H1 (cell line): ENCODE results near the gene DNAH8. TPM values are rescaled to one million over a fixed set of nuclear protein-coding genes. Genes with fewer than 3 reads are reported as not detected.

Source experiments
- CTCF ChIA-PET: fragments of 300-600 bp; sonication (Branson Sonifier 250); formaldehyde crosslinking; loops from one replicate; lab custom pipeline; 2021; ENCODE audit not compliant: partially characterized antibody; lab: Charles Lee
- POLR2A ChIA-PET: fragments of 300-600 bp; sonication (Branson Sonifier 250); formaldehyde crosslinking; loops from one replicate; lab custom pipeline; 2021; ENCODE audit warnings: inconsistent platforms; ENCODE audit not compliant: partially characterized antibody; lab: Charles Lee
- DNase-seq, 2 experiments: peaks; one replicate each; pipeline versions ENCODE4 v3.0.0 to v3.0.0-alpha.2; 2010 to 2022; ENCODE audit warnings: low spot score in 2 of 2, low read depth in 1 of 2, mixed read lengths in 1 of 2
- FAIRE-seq: peaks from 2 replicates; lab custom pipeline; 2011; peaks lifted over from hg19 to GRCh38; lab: Jason Lieb, UNC
- H2AFZ ChIP-seq: 2 replicates; pipeline ENCODE4 v1.8.1; 2012; ENCODE audit warnings: low read length, inconsistent platforms
- H2AK5ac ChIP-seq: 2 replicates; pipeline ENCODE4 v1.6.1; 2013; ENCODE audit warnings: low read depth, low read length
- H2BK120ac ChIP-seq: replicated peaks from 2 replicates; pipeline ENCODE3; 2013; ENCODE audit warnings: low read depth, low read length, inconsistent platforms
- H2BK12ac ChIP-seq: 2 replicates; pipeline ENCODE4 v1.6.1; 2013; ENCODE audit warnings: low read depth, low read length
- H2BK15ac ChIP-seq: 2 replicates; pipeline ENCODE4 v1.6.1; 2013; ENCODE audit warnings: low read length
- H2BK20ac ChIP-seq: 2 replicates; pipeline ENCODE4 v1.6.1; 2013; ENCODE audit warnings: low read length
- H2BK5ac ChIP-seq: 2 replicates; pipeline ENCODE4 v1.6.1; 2013; ENCODE audit warnings: low read depth, low read length
- H3K14ac ChIP-seq: 2 replicates; pipeline ENCODE4 v1.6.1; 2013; ENCODE audit warnings: inconsistent platforms; ENCODE audit not compliant: insufficient read length
- H3K18ac ChIP-seq: 2 replicates; pipeline ENCODE4 v1.6.1; 2013; ENCODE audit warnings: low read length; ENCODE audit errors: extremely low read depth
- H3K23ac ChIP-seq: 2 replicates; pipeline ENCODE4 v1.6.1; 2013; ENCODE audit warnings: inconsistent platforms; ENCODE audit not compliant: insufficient read length
- H3K23me2 ChIP-seq: 2 replicates; pipeline ENCODE4 v1.6.1; 2013; ENCODE audit warnings: low read depth, low read length
- H3K27ac ChIP-seq: 2 replicates; pipeline ENCODE4 v1.6.1; 2011; ENCODE audit warnings: low read depth, low read length, inconsistent platforms
- H3K27me3 ChIP-seq, 4 experiments: replicated peaks in 1 of 4; 1 replicate in 1 of 4; 2 replicates in 3 of 4; pipeline versions ENCODE4 v1.6.1 to v1.8.1; 2011 to 2013; ENCODE audit warnings: low read length in 3 of 4, mild to moderate bottlenecking in 3 of 4, inconsistent platforms in 2 of 4, mixed read lengths in 2 of 4, moderate library complexity in 1 of 4; ENCODE audit not compliant: control insufficient read depth in 3 of 4, insufficient read depth in 3 of 4; ENCODE audit errors: extremely low read depth in 1 of 4
- H3K36me3 ChIP-seq, 4 experiments: 2 replicates each; pipeline versions ENCODE4 v1.6.1 to v1.8.1; 2011 to 2013; ENCODE audit warnings: mild to moderate bottlenecking in 4 of 4, low read length in 3 of 4, moderate library complexity in 2 of 4, control low read depth in 1 of 4, inconsistent platforms in 1 of 4; ENCODE audit not compliant: insufficient read depth in 4 of 4, control insufficient read depth in 2 of 4
- H3K4ac ChIP-seq: replicated peaks from 2 replicates; pipeline ENCODE3; 2013; ENCODE audit warnings: low read length, low read depth, mixed read lengths, inconsistent platforms; ENCODE audit not compliant: insufficient read length
- H3K4me1 ChIP-seq, 4 experiments: replicated peaks in 1 of 4; 1 replicate in 1 of 4; 2 replicates in 3 of 4; pipeline versions ENCODE4 v1.6.1 to v1.8.1; 2011 to 2013; ENCODE audit warnings: low read length in 3 of 4, inconsistent platforms in 2 of 4, mixed read lengths in 1 of 4; ENCODE audit not compliant: insufficient read depth in 4 of 4, control insufficient read depth in 3 of 4
- H3K4me2 ChIP-seq, 2 experiments: 2 replicates each; pipeline versions ENCODE4 v1.6.1 to v1.8.1; 2011 to 2013; ENCODE audit warnings: low read depth in 2 of 2, low read length in 2 of 2, control low read depth in 1 of 2, inconsistent platforms in 1 of 2, mild to moderate bottlenecking in 1 of 2; ENCODE audit not compliant: insufficient read depth in 1 of 2
- H3K4me3 ChIP-seq, 4 experiments: fragments of 200-600, 300-600 bp in 1 of 4; sonication (generic), shearing (Covaris generic), sonication (Bioruptor Twin) in 1 of 4; 2 replicates each; pipeline versions ENCODE4 v1.5.1 to v1.8.1; 2011 to 2016; ENCODE audit warnings: low read length in 4 of 4, low read depth in 3 of 4, control low read depth in 2 of 4, inconsistent platforms in 2 of 4, mild to moderate bottlenecking in 2 of 4, mixed read lengths in 1 of 4, moderate library complexity in 1 of 4; ENCODE audit not compliant: insufficient read depth in 2 of 4; ENCODE audit errors: extremely low read depth in 1 of 4
- H3K56ac ChIP-seq: replicated peaks from 2 replicates; pipeline ENCODE3; 2013; ENCODE audit warnings: low read depth, mild to moderate bottlenecking, mixed read lengths, low read length, inconsistent platforms; ENCODE audit not compliant: insufficient read length
- H3K79me1 ChIP-seq: 2 replicates; pipeline ENCODE4 v1.6.1; 2013; ENCODE audit warnings: low read depth, low read length, control low read depth
- H3K79me2 ChIP-seq, 2 experiments: 2 replicates each; pipeline versions ENCODE4 v1.6.1 to v1.8.1; 2012 to 2013; ENCODE audit warnings: low read length in 2 of 2, mild to moderate bottlenecking in 2 of 2, inconsistent platforms in 1 of 2; ENCODE audit not compliant: insufficient read depth in 2 of 2, control insufficient read depth in 1 of 2
- H3K9ac ChIP-seq, 4 experiments: replicated peaks in 1 of 4; 1 replicate in 1 of 4; 2 replicates in 3 of 4; pipeline versions ENCODE4 v1.6.1 to v1.8.1; 2011 to 2013; ENCODE audit warnings: low read depth in 3 of 4, low read length in 3 of 4, control low read depth in 2 of 4, mild to moderate bottlenecking in 2 of 4, moderate library complexity in 2 of 4, inconsistent platforms in 1 of 4; ENCODE audit errors: extremely low read depth in 1 of 4
- H3K9me3 ChIP-seq, 2 experiments: 2 replicates each; pipeline versions ENCODE4 v1.6.1 to v1.8.1; 2012 to 2013; ENCODE audit warnings: mild to moderate bottlenecking in 2 of 2, moderate library complexity in 2 of 2, control low read depth in 1 of 2, inconsistent platforms in 1 of 2, low read depth in 1 of 2, low read length in 1 of 2, mixed read lengths in 1 of 2; ENCODE audit not compliant: insufficient read depth in 2 of 2
- H4K20me1 ChIP-seq, 2 experiments: replicated peaks in 1 of 2; 2 replicates each; pipeline versions ENCODE3 to v1.8.1; 2011 to 2013; ENCODE audit warnings: inconsistent platforms in 2 of 2, low read length in 2 of 2, mild to moderate bottlenecking in 1 of 2; ENCODE audit not compliant: insufficient read depth in 2 of 2, control insufficient read depth in 1 of 2
- H4K5ac ChIP-seq: 2 replicates; pipeline ENCODE4 v1.6.1; 2013; ENCODE audit warnings: low read length, low read depth, mixed read lengths, inconsistent platforms; ENCODE audit not compliant: insufficient read length
- H4K8ac ChIP-seq: 2 replicates; pipeline ENCODE4 v1.8.0; 2013; ENCODE audit warnings: mild to moderate bottlenecking, moderate library complexity, low read length, inconsistent platforms; ENCODE audit not compliant: insufficient read depth; ENCODE audit errors: extremely low read depth
- H4K91ac ChIP-seq: replicated peaks from 2 replicates; pipeline ENCODE3; 2013; ENCODE audit warnings: low read length, mixed read lengths, inconsistent platforms; ENCODE audit not compliant: insufficient read length
- BACH1 ChIP-seq: IDR thresholded peaks from 2 replicates; pipeline ENCODE4 v1.6.1; 2012; ENCODE audit warnings: low read length, improper control_type of control experiment
- CBX8 ChIP-seq: fragments of 300-800, 300-1000 bp; sonication (generic); IDR thresholded peaks from 2 replicates; pipeline ENCODE4 v1.7.1; 2016; ENCODE audit warnings: low read depth, low read length, borderline replicate concordance
- CHD1 ChIP-seq: IDR thresholded peaks from 2 replicates; pipeline ENCODE4 v1.6.1; 2012; ENCODE audit warnings: low read depth, low read length, improper control_type of control experiment
- EP300 ChIP-seq, 2 experiments: IDR thresholded peaks; 1 replicate in 1 of 2; 2 replicates in 1 of 2; pipeline ENCODE4 v1.6.1; 2011 to 2012; ENCODE audit warnings: low read depth in 2 of 2, low read length in 2 of 2, mild to moderate bottlenecking in 2 of 2, borderline replicate concordance in 1 of 2, inconsistent platforms in 1 of 2, moderate library complexity in 1 of 2
- JUND ChIP-seq: IDR thresholded peaks from 2 replicates; pipeline ENCODE4 v1.6.1; 2011; ENCODE audit warnings: mild to moderate bottlenecking, improper control_type of control experiment, low read length
- NANOG ChIP-seq: IDR thresholded peaks from 2 replicates; pipeline ENCODE4 v1.6.1; 2011; ENCODE audit warnings: low read length, low read depth, mild to moderate bottlenecking, inconsistent platforms; ENCODE audit not compliant: insufficient read depth, poor library complexity, severe bottlenecking
- NRF1 ChIP-seq: IDR thresholded peaks from 2 replicates; pipeline ENCODE4 v1.6.1; 2011; ENCODE audit warnings: mild to moderate bottlenecking, low read depth, low read length, improper control_type of control experiment
- POLR2A ChIP-seq, 2 experiments: IDR thresholded peaks; 1 replicate in 1 of 2; 2 replicates in 1 of 2; pipeline ENCODE4 v1.6.1; 2011; ENCODE audit warnings: low read depth in 2 of 2, low read length in 2 of 2, mild to moderate bottlenecking in 2 of 2; ENCODE audit errors: control extremely low read depth in 1 of 2
- RBBP5 ChIP-seq: IDR thresholded peaks from 2 replicates; pipeline ENCODE4 v1.7.1; 2012; ENCODE audit warnings: low read depth, mild to moderate bottlenecking, inconsistent platforms, low read length, moderate library complexity, borderline replicate concordance
- RNF2 ChIP-seq: fragments of 200-900, 300-1000 bp; sonication (generic); IDR thresholded peaks from 2 replicates; pipeline ENCODE4 v1.7.1; 2016; ENCODE audit warnings: borderline replicate concordance, low read depth, mild to moderate bottlenecking, antibody characterized with exemption, low read length; ENCODE audit not compliant: poor library complexity, severe bottlenecking; ENCODE audit errors: missing control alignments
- SP1 ChIP-seq: IDR thresholded peaks from 2 replicates; pipeline ENCODE4 v1.6.1; 2011; ENCODE audit warnings: low read depth, low read length
- TAF7 ChIP-seq: optimal IDR thresholded peaks from 2 replicates; pipeline ENCODE3; 2011; ENCODE audit warnings: low read depth, mild to moderate bottlenecking, inconsistent platforms, low read length, moderate library complexity, borderline replicate concordance
- ZNF274 ChIP-seq: IDR thresholded peaks from 2 replicates; pipeline ENCODE4 v1.7.0; 2012; ENCODE audit warnings: low read length, borderline replicate concordance; ENCODE audit errors: extremely low read depth
- WGBS, 2 experiments: shearing (Covaris generic) in 1 of 2; methylation state at CpG; one replicate each; pipeline versions ENCODE4 v1.1.6 to v1.1.7; 2013 to 2015; ENCODE audit warnings: low lambda C conversion rate in 2 of 2, mixed read lengths in 2 of 2, inconsistent platforms in 1 of 2, low coverage in 1 of 2, missing lambda C conversion rate in 1 of 2; ENCODE audit not compliant: insufficient replicate concordance in 2 of 2, insufficient coverage in 1 of 2, insufficient read length in 1 of 2; ENCODE audit errors: extremely low coverage in 1 of 2, missing lambda C conversion rate in 1 of 2; 5-methylcytosine and 5-hydroxymethylcytosine counted together
- polyA plus RNA-seq, 7 experiments: library from polyadenylated mRNA; depleted of rRNA in 3 of 7; stranded (reverse) in 5 of 7; unstranded in 2 of 7; fragments of >200 nt in 5 of 7; fragments of 200-250 nt in 2 of 7; gene quantifications; 1 replicate in 5 of 7; 2 replicates in 1 of 7; 4 replicates in 1 of 7; pipeline versions ENCODE4 v1.2.1 to v1.2.3, GENCODE V29; 2011 to 2013; ENCODE audit warnings: missing spikeins in 2 of 7, mixed read lengths in 2 of 7
- total RNA-seq: library from RNA; stranded (reverse); fragmentation: NEBNext Ultra II Directional; extraction: Animal tissue kit (Norgen Biotek cat#: 25700); gene quantifications from 2 replicates; pipeline ENCODE4 v1.2.1, GENCODE V29; 2021

DNAH8 gene
- total and polyA plus RNA-seq, 2 of the 8 experiments (the other 6 are each of a cell fraction or from before 2014, with no cell fraction given), result under 0.01 TPM; not detected in 1

DNA sequence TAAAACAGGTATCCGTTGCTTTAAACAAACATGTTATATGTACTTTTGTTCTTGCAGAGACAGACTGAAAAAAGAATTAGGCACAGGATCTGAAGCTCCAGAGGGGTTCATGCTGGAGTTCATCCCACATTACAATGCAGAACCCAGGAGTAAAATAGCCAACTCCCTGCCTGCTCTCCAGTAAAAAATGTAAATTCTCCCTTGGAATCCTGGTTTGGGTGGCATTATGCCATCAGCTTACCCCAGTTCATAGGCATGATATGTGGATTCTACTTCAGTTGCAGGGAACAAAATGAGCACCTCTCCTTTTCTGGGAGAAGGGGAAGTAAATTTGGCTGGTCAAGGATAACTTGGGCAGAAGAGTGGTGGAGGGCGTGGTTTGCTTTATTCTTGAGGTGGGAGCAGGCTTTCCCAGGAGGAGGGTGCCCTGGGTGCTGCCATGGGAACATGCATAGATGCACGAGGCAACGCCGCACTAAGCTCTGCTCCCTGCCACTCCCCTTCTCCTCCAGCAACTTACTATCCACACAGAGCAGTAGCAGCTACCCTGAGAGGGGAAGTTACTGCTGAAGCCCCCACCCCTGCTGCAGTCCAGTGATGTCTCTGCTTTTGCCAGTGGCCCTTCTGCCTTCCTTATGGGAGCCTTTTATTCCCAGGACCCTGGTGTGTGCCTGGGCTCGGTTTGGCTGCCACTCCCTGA is 261.8 kb downstream of the DNAH8 start:
- no peak for FAIRE-seq
- POLR2A ChIA-PET, result no interaction called here
- H3K23ac ChIP-seq, result no peak overlapping the region
- no peak overlapping the region for H3K14ac ChIP-seq
- H2BK20ac ChIP-seq, result no peak overlapping the region
- H2BK15ac ChIP-seq, result no peak overlapping the region
- no peak overlapping the region for H3K4me2 ChIP-seq
- H3K4ac ChIP-seq, result no peak overlapping the region
- H2BK5ac ChIP-seq, result no peak overlapping the region
- no peaks in the 10 kb centered on the region; the same call in 1 of the 2 replicates for H3K23me2 ChIP-seq
- H3K27ac ChIP-seq, result no peak overlapping the region
- no peak overlapping the region for H2AFZ ChIP-seq
- no peak overlapping the region for H2BK12ac ChIP-seq
- no peaks in the 10 kb centered on the region for H3K9me3 ChIP-seq
- no peaks in the 10 kb centered on the region for H3K27me3 ChIP-seq
- no peaks in the 10 kb centered on the region for H3K79me2 ChIP-seq
- DNase-seq, result no peak
- H3K9ac ChIP-seq, result no peak overlapping the region
- H3K18ac ChIP-seq, result no peak overlapping the region
- no peaks in the 10 kb centered on the region for H4K20me1 ChIP-seq
- CTCF ChIA-PET, result interaction anchor here (0.5 to 7.6 kb wide), 5 partner anchors 10 to 125 kb away, joined by 3 to 50 read pairs (median 13); no protein-coding TSS in a partner anchor
- H4K91ac ChIP-seq, result no peak overlapping the region
- H4K5ac ChIP-seq, result no peak overlapping the region
- no peak overlapping the region for H3K56ac ChIP-seq
- H3K79me1 ChIP-seq, result no peaks in the 10 kb centered on the region
- no peak overlapping the region for H2AK5ac ChIP-seq
- 73% methylated on average over 6 of the region's 6 CpGs; no CpG with 5 or more reads in 1 of the 2 experiments for WGBS, 2 experiments
- H3K4me3 ChIP-seq, result no peak overlapping the region
- H3K4me1 ChIP-seq, result peaks cover 0 to 3% (median 2%) of the 10 kb centered on the region in 4 experiments; a peak in 4 of 7 replicates
- H3K36me3 ChIP-seq, result no peaks in the 10 kb centered on the region
- no peak overlapping the region for H4K8ac ChIP-seq
- H2BK120ac ChIP-seq, result no peak overlapping the region
- TF ChIP-seq CBX8 (no peak), CHD1 (no peak), POLR2A (IDR thresholded peaks at IDR 0.05; ENCODE audit: control extremely low read depth in 1 of 2, low read depth in 2 of 2, low read length in 2 of 2) (no peak), EP300 (IDR thresholded peaks at IDR 0.05; ENCODE audit: borderline replicate concordance in 1 of 2, low read depth in 2 of 2, low read length in 2 of 2) (no peak), NANOG (no peak), ZNF274 (no peak), JUND (no peak), BACH1 (no peak), NRF1 (no peak), RBBP5 (no peak), RNF2 (no peak), SP1 (no peak), TAF7 (no peak)
